GM19395 (cell line): ENCODE data around the gene ANO4.
"Not testable (repeated sequence)": the region's sequence is repeated elsewhere in the genome, so short reads cannot be mapped to it uniquely, and the experiment has no call there.

Experiments used
- ATAC-seq: cut with Tn5 transposase; IDR thresholded peaks from one replicate; pipeline ENCODE4 v1.9.1; 2021; ENCODE audit warnings: mild to moderate bottlenecking, moderate library complexity; ENCODE audit not compliant: unreplicated experiment

Gene ANO4

DNA sequence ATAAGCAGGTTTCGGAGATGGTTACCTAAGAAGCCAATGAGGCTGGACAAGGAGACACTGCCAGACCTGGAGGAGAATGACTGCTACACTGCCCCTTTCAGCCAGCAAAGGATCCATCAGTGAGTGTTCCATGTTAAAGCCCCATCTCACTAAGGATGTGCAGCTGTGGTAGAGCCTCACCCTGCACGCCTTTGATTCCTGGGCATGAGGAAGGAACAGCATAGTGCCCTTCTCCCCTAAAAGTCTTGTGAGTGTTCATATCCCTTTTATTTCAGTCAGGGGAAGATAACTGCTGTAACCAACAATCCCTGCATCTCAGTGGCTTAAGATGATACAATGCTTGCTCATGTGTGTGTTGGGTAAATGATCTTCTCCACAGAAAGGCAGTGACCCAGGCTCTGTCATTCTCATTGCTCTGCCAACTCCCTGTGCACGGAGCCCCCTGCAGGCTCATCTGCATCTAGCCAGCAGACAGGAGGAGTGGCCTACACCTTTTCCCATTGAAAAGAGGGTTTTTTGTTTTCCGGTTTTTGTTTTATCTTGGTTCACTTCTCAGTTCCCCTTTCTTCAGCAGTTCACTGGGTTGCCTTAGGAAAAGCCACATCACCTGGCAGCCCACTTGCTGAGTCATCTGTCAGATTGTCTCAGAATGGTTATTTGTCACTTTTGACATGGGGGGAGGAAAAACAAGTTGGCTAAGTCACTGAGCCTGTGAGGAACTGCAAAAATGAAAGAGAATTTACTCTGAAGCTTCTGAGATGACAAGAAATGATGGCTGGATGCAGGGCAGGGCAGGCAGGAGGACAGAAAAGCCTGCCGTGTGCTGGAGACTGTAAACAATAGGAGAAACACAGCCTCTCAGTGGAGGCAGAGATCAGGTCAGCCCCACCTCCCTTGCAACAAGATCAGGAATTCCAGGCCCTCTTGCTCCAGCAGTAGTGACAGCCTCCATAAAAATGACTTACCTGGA, 193.3 kb downstream of the ANO4 start:
- ATAC-seq = peak; percentile 99

DNA sequence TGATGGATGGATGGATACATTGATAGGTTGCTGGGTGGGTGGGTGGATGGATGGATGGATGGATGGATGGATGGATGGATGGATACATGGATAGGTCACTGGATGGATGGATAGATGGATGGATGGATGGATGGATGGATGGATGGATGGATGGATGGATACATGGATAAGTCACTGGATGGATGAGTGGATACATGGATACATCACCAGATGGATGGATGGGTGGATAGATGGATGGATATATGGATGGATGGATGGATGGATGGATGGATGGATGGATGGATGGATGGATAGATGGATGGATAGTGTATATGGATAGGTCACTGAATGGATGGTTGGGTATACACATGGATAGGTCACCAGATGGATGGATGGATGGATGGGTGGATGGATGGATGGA, 194.9 kb downstream of the ANO4 start:
- not testable (repeated sequence) for ATAC-seq

DNA sequence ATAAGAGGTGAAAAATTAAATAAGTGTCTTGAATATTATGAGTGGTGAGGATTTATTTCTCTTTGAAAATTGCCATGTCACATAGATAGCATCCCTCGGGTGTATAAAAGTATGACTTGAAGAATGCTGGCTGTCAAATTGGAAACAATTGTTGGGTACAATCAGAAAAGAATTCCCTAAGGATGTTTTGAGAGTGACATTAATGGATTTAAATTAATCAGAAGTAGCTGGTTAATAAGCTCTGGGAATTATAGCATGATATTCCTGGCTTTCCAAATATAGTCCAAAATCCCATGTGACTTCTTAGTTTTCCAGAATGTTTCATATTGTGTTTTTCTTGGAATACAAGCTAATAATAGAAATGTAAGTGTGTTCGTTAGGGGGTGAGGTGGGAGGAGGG, 196.5 kb downstream of the ANO4 start:
- no peak for ATAC-seq

DNA sequence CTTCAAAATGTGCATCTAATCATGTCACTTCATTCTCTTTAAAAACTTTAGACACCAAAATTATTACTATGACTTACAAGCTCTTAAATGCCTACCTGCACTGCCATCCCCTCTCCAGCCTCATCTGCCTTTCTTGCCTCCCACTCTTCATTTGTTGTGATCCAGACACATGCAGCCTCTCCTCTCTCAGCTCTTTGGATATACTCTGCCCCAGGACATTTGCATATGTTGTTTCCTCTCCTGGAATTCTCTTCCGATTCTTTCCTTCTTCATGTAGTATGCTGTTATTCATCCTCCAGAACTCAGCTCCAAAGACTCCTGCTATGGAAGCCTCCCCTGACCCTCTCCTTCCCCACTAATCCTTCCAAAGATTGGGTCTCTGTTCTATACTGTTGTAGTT, 197.6 kb downstream of the ANO4 start:
- no peak for ATAC-seq

DNA sequence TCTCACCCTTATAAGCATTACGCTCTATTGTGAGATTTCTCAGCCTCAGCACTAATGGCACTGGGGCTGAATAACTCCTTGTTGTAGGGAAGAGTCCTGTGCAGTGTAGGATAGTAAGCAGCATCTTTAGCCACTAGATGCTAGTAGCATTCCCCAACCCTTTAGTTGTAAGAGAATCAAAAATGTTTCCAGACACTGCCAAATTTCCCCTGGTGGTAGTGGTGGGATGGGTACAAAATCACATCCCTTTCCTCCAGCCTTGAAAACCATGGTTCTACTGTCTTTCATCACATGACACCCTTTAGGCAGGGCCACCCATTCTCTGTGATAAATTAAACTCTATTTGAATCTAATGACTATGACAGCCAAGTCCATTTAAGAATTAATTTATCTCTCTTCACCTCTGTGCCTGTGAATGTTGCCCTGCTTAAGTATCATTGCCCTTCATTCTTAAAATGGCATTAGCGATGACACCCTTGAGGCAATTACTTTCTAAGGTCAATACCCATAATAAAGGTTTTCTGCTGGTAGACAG, 199.4 kb downstream of the ANO4 start:
- no peak for ATAC-seq

DNA sequence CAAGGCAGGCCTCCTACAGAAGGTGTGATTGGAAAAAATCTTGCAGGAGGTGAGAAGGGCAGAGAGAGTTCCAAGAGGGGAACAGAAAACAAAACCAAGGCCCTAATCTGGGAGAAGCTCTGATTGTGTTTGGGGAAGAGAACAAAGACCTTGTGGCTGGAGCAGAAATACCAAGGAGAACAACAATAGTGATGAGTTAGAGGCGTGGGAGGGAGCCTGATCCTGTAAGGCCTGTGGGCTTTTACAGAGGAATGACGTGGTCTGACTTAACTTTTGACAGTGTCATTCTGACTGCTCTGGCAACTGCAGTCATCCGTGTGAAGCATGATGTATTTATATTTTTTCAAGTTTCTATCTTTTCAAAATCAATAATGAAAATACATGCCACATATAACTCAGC, 200.6 kb downstream of the ANO4 start:
- peak; percentile 73 for ATAC-seq

DNA sequence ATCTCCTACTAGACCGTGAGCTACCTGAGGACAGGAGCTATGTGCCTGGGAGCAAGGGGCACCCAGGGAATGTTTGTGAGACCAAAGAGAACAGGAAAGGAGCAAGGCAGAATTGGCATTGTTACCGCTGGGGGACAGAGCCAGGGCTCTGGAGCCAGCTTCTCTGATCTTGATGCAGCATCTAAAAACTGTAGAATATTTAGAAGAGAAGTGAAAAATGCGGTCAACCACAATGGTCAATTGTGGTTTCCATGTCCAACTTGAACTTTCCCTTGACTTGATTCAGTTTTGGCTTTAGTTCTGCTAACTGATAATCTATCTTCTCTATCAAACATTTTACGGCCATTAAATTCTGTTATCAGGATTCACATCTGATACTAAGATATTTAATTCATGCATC, 201.2 kb downstream of the ANO4 start:
- ATAC-seq = peak; percentile 85

DNA sequence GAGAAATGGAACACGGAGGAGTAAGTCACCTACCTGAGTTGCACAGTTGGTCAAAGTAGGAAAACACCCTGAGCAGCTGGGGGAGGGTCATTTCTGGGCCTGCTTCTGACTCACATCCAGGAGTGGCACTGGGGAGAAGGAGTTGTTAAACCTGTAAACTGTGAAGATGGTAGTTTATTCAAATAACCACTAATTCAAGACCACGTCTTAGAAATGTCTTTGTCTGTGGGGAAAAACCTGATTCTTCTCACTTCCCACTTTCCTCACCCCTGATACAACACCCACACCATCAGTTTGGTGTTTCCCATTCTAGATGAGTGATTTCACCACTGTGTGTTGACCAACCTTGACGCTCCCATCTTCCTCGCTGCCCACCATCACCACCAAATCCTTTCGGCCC, 207.1 kb downstream of the ANO4 start:
- ATAC-seq = peak; percentile 73

DNA sequence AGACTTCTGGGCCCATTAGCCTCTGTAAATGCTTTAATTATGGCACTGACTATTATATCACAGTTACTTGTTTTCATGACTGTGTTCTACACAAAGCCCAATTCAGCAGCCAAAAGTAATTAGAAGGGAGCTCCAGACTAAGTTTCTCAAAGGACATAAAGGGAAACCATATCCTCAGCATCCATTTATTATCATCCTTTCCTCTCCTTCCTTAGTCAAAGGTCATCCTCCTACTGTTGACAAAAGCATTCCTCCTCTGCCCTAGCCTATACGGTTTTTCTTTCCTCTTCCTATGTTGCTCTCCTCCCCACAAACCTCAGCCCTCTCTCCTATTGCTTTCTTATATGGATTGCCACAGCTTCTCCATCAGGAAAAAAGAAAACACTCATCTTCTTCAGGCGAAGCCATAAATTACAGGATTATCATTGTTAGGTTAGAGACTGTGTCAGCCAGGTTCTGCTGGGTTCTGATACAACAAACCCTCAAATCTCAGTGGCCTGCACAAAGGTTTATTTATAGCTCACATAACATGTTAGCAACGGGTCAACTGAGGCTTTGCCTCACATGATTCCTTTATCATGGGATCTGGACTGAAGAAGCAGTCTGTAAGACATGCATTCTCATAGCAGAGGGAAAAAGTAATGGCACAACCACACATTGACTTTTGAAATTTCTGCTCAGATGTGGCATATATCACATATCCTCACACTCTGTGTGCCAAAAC, 208.3 kb downstream of the ANO4 start:
- no peak for ATAC-seq

DNA sequence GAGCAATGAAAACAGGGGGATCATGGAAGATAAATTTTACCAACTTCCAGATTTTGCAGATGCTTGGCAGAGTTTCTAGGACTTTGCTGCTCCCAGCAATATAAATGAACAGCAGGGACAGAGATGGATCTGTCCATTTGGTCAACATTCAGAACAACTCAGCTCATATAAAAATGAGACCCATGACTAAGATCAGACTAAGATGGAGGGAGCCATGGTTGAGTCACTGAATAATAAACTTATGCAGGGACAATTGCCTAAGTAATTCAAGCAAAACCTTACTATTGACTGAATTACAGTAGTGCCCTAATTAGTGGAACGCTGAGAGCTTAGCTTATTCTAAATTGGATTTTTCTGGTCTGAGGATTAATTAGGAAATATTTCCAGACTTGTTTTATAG, 210.3 kb downstream of the ANO4 start:
- no peak for ATAC-seq

DNA sequence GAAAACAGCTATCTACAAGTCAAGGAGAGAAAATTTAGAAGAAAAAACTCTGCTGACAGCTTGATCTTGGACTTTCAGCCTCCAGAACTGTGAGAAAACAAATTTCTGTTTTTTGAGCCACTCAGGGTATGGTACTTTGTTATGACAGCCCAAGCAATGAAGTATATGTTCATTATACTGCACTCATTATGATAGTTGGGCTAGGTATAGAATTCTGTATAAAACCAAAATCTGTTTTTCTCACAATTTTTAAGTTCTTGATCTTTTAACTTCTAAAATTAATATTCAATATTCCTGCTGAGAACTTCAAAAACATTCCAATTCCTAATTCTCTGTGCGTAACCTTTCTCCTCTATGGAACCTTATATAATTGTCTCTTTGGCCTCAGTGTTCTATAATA, 214.7 kb downstream of the ANO4 start:
- no peak for ATAC-seq

DNA sequence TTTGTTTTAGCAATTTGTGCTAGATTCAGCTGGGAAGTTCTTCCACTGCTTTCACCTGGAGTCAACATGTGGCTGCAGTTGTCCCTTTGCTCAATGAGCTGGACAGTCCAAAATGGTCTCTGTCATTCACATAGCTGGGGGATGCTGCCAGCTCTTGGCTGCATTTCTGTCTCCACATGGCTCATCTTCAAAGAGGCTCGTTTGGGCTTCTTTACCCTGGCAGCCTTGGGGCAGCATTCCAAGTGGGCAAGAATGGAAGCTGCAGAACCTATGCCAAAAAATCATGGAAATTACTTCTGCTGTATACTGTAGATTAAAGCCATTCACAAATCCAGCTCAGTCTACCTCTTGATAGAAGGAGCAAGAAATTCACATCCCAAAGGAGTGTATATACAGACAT, 216.3 kb downstream of the ANO4 start:
- no peak for ATAC-seq

DNA sequence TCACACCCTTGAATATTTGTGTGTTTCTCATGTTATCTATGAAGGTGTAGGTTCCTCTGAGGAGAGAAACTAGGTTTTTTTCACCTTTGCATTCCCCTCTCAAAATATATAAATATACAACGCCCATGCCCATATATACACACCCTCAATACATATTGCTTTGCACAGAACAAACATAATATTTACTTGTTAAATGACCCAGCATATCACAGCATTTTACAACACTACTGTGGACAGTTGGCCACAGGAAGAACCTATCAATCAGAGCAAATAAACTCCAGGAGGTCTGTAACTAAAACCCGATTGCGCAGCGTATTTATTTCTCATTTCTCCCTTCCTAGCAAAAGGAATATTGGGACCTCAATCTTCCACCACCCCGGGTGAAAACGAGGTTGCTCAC, 219.4 kb downstream of the ANO4 start:
- no peak for ATAC-seq

DNA sequence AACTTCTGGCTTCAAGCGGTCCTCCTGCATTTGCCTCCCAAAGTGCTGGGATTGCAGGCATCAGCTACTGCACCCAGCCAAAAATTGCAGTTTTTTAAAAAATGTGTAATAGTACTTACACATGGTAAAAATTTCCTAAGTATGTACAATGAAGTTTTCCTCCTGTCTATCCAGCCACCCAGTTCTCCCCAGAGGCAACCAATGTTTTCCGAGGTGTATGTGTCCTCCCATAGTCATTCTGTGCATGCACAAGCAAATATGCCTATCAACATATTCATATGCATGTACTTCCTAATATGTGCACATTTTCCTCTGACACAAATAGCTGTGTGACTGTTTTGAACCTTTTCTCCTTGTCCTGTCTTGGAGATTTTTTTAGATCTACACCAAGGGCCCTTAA, 220.5 kb downstream of the ANO4 start:
- ATAC-seq = no peak

DNA sequence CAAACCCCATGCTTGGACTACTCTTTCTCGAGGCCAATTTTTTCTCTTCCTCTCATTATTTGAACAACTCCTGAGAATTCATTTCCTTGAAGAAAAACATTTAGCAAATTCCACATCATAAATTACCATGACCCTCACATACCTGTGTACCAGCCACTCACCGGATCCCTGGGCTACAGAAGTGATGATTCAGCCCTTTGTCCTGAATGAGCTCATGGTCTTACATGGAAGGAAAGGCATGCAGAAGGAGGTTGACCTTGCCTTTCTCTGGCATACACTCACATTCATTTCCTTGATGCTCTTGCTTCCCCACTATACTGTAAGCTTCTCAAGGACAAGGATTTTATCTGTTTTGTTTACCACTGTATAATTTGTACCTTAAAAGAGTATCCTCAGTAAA, 224.0 kb downstream of the ANO4 start:
- no peak for ATAC-seq

DNA sequence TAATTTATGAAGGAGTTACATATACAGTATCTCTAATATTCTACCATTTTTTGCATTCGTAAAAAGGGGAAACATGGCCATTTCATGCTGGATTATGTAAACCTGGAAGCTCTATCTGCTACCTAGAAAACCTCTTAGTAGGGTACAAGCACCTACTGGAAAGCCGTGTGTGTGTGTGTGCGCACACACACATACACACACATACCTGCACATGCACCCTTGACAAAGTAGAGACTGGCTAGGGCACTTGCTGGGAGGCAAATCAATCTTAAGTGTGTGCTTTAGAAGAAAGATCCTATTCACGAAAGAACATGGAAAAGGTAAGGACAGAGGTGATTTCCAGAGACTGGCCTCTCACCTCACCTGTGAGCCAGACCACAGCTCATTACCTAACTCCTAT, 224.6 kb downstream of the ANO4 start:
- no peak for ATAC-seq

DNA sequence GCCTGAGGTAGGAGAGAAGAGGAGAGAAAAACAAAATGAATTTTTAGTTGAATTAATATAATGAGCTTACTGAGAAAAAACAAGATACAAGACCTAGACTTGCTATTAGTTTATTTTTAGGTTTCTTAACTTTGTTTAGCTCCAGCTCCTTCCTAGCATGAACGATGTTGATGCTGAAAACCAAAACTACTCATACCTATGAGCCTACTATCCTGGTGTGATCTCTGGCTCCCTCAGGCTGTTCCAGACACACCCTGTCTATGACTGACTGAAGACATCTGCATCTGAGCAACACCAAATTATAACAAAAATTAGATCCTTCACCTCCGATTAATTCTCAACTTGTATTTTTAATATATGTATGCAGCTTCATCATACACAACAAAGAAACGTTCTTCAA, 225.1 kb downstream of the ANO4 start:
- ATAC-seq = no peak

DNA sequence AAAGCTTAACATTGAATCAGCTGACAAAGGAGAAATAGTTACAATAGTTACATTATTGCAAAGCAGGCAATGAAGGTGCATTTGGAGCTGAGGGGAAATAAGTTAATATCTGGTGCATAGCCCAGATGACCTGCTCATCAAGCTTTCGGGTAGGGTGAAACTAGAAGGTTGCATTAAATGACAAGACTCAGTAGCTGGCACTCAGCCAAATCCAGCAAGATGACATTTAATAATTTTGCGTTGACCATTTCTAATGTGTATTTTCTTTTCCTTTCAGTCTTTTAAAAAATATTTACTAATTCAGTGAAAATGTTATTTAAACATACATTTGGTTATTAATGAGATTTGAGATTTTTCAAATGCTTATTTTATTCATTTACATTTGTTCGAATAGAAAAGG, 226.9 kb downstream of the ANO4 start:
- ATAC-seq = no peak

DNA sequence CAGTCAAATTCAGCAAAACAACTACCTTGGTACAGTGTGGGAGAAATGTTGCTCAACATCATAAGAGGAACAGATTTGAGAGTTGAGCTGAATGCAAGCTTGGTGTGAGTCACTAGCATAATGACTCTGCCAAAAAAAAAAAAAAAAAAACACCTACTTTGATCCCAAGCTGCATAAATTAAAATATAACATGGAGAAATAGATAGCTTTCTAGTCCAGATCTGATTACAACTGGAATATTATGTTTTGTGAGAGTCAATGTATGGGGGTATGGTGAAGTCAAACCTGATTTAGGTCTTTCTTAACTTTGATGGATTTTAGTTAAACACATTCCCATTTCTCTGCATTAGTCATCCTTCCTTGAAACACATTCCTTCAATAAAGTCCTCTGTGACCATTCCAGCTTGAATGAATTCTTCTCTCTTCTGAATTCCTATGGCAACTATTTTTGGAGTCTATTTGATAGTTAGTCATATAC, 227.4 kb downstream of the ANO4 start:
- no peak for ATAC-seq

DNA sequence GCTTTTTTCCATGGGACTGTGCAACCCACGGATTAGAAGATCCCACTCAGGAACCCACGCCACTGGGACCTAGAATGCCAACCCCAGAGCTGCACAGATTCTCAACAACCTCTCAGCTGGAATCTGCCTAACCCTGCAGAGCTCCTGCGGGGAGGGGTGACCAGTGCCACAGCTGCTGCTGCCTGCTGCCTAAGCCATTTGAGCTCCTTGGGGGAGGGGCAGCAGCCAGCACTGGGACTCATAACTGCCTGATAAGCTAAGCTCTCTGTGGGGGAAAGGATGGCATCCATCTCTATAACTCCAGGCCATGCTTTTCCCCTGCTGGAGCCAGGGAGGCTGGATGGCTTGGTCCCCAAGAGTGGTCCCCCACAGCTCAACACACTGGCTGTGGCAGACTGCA, 232.6 kb downstream of the ANO4 start:
- ATAC-seq = no peak

DNA sequence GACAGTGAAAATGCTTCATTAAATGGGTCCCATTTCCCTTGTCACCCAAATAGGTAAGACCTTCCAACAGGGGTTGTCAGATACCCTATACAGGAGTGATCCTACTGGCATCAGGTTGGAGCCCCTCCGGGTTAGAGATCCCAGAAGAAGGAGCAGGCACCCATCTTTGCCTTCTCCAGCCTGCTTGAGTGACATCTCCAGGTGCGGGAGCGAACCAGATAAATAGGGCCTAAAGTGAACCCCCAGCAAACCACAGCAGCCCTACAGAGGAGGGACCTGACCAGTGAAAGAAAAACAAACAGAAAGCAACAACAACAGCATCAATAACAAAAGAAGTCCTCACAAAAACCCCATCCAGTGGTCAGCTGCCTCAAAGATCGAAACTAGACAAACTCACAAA, 233.2 kb downstream of the ANO4 start:
- no peak for ATAC-seq
